ENCODE data around the gene NOS1AP.
"Not testable (repeated sequence)": the region's sequence is repeated elsewhere in the genome, so short reads cannot be mapped to it uniquely, and the experiment has no call there.

NOS1AP gene

DNA sequence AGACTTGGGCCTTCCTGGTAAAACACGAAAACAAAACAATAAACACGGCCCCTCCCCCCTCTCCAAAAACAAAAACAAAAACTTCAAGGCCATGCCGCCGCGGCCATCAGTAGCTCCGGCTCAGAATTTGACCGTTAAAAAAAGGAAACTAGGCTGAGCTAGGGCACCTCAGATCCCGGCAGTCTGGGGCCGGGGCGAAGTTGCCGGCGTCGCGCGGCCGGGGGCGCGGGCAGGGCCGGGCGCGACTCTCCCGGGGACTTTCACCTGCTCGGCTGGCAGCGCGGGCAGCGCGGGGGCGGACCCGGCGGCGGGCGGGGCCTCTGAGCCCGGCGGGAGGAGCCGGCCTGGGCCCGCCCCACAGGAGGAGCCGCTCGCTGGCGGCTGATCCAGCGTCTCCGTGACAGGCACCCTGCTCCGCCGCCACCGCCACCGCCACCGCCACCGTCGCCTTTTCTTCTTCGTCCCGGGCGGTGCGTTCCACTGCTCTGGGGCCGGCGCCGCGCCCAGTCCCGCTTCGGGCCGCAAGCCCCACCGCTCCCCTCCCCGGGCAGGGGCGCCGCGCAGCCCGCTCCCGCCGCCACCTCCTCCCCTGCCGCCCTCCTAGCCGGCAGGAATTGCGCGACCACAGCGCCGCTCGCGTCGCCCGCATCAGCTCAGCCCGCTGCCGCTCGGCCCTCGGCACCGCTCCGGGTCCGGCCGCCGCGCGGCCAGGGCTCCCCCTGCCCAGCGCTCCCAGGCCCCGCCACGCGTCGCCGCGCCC is at the start of gene NOS1AP:
TSS of gene NOS1AP (plus strand) at position 358 of the 760 bp plus-strand sequence. CDS start 487 bp downstream, outside the sequence.
- peak; percentile 79 for DNase-seq (ENCODE audit: low spot score)

GRCh38 chr1:162020150-162020549 is 49.3 kb upstream of the NOS1AP start:
- DNase-seq (ENCODE audit: low spot score) = peak; percentile 59

DNA sequence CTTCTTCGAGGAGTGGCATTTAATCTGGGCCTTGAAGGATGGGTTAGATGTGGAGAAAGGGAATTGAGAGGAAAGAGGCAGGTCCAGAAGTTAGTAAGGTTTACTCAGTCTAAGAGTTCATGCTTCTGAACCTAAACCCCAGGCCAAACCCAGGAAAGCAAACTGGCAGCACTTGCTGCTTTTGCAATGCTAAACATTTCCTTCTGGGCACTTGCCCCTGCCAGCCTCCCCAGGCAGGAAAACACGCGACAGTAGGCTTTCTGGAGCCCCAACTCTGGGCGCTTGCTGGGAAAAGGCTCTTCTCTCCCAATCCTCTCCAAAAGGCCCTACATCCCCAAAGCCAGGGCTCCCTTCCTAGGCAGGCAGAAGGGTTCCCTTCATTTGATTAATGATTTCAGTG is 48.4 kb upstream of the NOS1AP start:
- DNase-seq (ENCODE audit: low spot score) = no peak

GRCh38 chr1:162022626-162023025 is 46.9 kb upstream of the NOS1AP start:
- DNase-seq (ENCODE audit: low spot score) = no peak

GRCh38 chr1:162023181-162023546 is 46.3 kb upstream of the NOS1AP start:
- DNase-seq (ENCODE audit: low spot score) = no peak

DNA sequence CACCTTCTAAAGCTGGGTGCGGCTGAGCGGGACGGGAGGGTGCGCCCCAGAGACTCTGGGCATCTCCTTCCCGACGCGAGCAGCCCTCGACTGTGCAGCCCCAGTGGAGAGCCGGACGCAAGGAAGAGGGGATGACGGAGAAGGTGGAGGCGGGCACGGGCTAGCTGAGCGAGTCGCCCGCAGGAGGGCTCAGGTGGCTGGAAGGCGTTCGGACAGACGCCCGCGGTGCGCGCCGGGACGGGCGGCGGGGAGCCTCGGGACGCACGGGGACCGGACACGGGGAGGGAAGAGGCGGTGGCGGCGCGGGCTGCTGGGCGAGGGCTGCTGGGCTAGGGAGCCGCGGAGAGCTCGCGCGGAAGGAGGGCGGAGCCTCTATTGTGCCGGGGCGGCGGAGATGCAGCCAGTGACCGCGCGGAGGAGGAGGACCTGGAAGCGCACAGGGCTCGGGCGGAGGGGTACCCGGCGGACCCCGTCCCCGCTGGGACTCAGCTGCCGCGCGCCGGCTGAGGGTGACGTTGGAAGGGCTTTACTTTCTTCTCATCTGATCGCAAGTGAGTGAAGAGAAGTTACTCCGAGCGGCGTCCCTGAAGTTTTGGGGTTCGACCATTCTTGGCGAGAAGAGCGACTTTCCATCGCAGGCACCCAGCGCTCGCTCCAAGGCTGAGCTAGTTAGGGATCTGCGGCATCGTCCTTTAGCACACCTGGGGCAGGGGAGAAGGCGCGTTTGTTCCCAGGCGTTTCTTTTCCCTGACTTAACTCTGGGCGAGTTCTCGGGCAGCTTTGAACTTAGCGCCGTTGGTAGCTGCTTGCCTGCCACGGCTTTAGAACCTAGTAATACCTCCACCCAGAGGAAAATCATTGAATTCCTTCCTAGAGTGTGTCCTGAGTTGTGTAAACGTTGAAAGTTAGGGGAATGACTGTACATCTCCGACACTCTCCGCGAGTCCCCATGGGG is 45.7 kb upstream of the NOS1AP start, which contains the start of gene OLFML2B:
TSS of gene OLFML2B (minus strand) at position 323 of the 955 bp plus-strand sequence. CDS start 439 bp downstream, outside the sequence.
- peak; percentile 93 for DNase-seq (ENCODE audit: low spot score)

DNA sequence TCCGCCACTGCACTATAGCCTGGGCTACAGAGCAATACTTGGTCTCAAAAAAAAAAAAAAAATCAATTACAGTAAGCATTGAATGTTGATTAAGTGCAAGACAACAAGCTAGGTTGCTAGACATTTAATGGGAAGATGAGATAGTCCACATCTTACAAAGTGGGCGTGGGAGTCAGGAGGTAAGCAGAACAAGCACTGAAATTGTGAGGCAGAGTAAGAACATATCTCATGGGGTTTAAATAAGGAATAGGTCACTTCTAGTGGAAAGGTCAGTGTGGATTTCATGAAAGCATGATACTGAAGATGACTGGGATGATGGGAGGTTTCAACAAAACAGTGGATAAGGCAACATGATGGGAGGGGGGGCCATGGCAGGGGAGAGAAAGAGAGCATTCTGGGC is 44.0 kb upstream of the NOS1AP start:
- DNase-seq (ENCODE audit: low spot score) = no peak

DNA sequence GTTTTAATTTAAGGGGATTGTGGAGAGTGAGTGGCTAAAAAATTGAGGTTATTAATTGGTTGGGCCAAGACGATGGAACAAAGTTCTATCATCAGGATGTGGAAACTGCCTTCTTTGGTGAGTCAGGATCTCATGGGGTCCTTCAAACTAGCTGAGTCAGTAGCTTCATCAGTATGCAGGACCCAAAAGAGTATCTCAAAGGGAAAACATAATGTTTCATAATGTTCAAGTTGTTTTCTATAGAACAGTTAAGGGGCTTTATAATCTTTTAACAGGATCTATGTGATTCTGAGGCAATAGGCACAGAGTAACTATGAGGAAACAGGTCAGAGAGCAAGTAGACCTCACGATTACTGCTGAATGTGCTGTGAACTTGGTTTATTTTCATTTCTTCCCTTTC is 42.6 kb upstream of the NOS1AP start:
- no peak for DNase-seq (ENCODE audit: low spot score)

- peak; percentile 41 for DNase-seq (ENCODE audit: low spot score)
Measured at GRCh38 chr1:162028726-162029125, 40.8 kb upstream of the NOS1AP start.

- DNase-seq (ENCODE audit: low spot score) = no peak
Measured at GRCh38 chr1:162029157-162029556, 40.3 kb upstream of the NOS1AP start.

- no peak for DNase-seq (ENCODE audit: low spot score)
Measured at GRCh38 chr1:162030759-162031280, 38.7 kb upstream of the NOS1AP start.

- peak; percentile 21 for DNase-seq (ENCODE audit: low spot score)
Measured at GRCh38 chr1:162033428-162033827, 36.1 kb upstream of the NOS1AP start.

GRCh38 chr1:162035241-162035640 is 34.2 kb upstream of the NOS1AP start:
- DNase-seq (ENCODE audit: low spot score) = peak; percentile 68

GRCh38 chr1:162036163-162036562 is 33.3 kb upstream of the NOS1AP start:
- DNase-seq (ENCODE audit: low spot score) = no peak

DNA sequence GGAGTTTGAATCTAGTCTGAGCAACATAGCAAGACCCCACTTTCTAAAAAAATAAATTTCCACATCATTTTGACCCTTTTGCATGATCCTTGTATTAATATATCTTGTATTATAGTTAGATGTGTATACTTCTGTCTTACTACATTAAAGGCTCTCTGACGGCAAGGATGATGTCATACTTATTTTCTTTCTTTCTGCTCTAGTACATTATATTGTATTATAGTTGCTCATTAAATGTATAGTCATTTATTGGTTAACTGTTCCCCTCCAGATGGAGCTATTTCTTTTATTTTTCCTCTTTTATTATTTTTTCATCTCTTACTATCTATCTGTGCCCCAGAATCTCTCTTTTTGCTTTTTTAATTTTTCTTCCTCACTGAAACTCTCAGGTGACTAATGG is 30.9 kb upstream of the NOS1AP start:
- DNase-seq (ENCODE audit: low spot score) = no peak

GRCh38 chr1:162040001-162040400 is 29.5 kb upstream of the NOS1AP start:
- no peak for DNase-seq (ENCODE audit: low spot score)

- peak; percentile 42 for DNase-seq (ENCODE audit: low spot score)
Measured at GRCh38 chr1:162040657-162041056, 28.8 kb upstream of the NOS1AP start.

DNA sequence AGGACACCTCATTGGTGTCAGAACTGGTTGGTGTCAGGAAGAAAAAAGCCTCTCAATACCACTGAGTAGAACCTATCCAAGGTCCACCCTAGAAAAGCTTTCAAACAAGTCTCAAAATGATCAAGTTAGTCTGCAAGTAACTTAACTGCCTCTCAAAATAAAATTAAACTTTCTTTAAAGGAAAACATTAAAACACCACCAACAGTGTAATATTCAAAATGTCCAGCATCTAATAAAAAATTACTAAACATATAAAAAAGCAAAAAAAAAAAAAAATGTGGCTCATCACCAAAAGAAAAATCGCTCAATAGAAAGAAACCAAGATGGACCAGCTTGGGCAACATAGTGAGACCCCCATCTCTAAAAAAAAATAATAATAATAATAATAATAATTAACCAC is 27.1 kb upstream of the NOS1AP start:
- no peak for DNase-seq (ENCODE audit: low spot score)

- no peak for DNase-seq (ENCODE audit: low spot score)
Measured at GRCh38 chr1:162046921-162047320, 22.6 kb upstream of the NOS1AP start.

GRCh38 chr1:162053949-162054348 is 15.5 kb upstream of the NOS1AP start:
- not testable (repeated sequence) for DNase-seq (ENCODE audit: low spot score)

- peak; percentile 96 for DNase-seq (ENCODE audit: low spot score)
Measured at GRCh38 chr1:162055062-162055461, 14.4 kb upstream of the NOS1AP start.

- DNase-seq (ENCODE audit: low spot score) = peak; percentile 77
Measured at GRCh38 chr1:162056043-162056442, 13.4 kb upstream of the NOS1AP start.

GRCh38 chr1:162056579-162056978 is 12.9 kb upstream of the NOS1AP start:
- no peak for DNase-seq (ENCODE audit: low spot score)
